CD4-positive, alpha-beta T cell treated with Interferon gamma for 1 hour (primary cell): ENCODE results near the gene ARPC1B.
"Not testable (repeated sequence)": the region's sequence is repeated elsewhere in the genome, so short reads cannot be mapped to it uniquely, and the experiment has no call there.

ENCODE experiments used
- DNase-seq: peaks from one replicate; pipeline ENCODE4 v3.0.0-alpha.2; 2020

Gene ARPC1B

DNA sequence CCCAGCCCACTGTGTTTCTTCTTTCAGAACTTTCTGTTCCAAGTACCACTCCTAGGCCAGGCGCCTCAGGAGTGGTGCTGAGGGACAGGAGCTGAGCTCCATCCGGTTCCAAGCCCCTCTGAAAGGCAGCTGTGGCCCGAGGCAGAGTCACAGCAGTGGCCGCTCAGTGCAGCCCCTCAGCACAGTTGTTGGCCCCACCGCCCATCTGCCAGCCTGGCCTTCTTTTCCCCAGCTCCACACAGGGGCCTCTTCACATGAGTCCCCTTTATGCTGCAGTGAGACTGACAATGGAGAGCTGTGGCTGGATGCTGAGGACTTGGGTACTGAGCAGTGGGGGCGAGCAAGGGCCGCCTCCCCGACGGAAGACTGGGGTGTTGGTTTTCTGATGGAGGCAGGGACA lies 43.7 kb downstream of the ARPC1B start:
- no peak for DNase-seq

DNA sequence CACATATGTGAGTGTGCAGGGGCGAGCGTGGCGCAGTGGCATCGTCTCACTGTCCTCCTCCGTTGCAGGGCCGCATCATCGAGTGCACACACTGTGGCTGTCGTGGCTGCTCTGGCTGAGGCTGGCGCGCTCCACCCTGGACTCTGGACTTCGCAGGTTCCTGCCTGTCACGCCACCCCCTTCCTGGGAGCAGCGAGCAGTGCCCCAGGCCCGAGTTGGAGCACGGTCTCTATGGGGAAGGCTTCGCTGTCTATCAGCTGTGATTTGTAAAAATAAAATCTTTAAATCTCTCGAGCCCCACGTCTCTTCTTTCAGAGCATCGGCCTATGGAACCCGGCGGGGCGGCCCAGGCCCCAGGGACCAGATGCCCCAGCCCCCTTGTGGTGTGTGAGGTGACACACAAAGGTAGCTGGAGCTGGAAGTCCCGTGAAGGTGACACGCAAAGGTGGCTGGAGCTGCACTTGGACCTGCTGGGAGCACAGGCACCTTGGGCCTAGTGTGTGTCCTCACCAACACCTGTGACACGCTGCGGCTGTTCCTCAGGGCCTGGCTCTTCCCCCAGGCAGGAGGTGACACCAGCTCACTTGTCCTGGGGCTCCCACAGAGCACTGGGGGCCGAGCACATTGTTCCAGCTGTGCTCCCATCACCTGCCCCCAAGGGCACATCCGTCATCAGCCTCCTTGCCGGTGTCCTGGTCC lies 44.9 kb downstream of the ARPC1B start:
- DNase-seq: no peak

DNA sequence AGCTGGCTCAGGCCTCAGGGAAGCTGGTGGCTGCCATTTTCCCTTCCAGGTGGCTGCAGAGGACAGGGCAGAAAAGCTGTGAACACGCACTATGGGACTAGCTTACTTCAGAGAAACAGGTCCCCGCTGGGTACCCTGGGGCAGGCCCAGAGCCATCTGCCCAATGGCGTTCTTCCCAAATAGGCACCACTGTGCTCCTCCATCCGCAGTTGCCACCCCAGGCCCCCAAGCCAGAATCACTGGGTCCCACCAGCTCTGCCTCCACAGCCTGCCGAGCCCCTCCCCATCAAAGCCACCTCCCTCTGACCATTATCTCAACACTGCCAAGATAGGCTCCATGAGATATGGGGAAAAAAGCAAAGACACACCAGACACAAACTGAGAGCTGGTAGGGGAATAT lies 45.7 kb downstream of the ARPC1B start:
- DNase-seq: no peak

DNA sequence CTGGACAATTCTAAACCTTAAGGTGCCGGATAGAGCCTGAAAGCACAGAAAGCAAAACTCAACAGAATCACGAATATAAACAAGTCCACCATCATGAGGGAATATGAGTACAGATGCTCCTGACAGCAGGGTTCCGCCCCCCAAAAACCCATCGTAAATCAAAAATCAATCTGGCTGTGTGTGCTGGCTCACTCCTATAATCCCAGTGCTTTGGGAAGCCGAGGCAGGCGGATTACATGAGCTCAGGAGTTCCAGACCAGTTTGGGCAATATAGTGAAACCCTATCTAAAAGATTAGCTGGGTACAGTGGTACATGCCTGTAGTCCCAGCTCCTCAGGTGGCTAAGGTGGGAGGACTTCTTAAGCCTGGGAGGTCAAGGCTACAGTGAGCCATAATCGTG lies 46.5 kb downstream of the ARPC1B start:
- DNase-seq: no peak

DNA sequence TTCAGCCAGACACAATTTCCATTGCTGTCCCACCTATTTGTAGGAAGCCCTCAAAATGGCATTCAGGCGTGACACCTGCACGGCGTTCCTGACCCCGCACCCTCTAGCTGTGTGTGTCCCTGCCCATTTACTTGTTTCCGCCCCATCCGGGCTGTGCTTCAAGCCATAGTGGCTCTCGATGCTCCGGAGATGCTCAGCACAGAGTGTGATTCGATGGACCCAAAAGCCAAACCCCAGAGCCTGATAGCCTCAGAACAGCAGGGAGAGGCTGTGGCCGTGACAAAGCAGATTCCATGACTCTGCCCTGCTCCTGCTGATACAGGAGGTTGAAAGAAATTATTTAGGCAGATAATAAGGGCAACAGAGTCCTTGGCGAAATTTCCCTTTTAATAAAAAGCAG lies 47.7 kb downstream of the ARPC1B start:
- DNase-seq: no peak

DNA sequence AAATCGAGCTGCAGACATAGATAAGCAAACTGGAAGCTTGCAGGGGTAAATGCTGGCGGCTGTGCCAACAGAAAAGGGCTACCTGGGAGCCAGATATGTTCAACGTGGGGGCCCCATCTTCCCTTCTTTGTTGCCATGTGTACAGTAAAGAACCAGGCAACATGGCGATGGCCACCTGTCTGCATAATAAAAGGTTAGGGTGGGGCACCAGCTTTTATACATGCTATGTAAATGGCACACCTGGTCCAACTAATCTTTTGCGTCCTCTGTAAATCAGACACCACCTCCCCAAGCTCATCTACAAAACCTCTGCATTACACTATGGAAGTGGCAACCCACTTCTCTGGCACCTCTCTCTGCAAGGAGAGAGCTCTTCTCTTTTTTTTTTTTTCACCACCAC lies 48.1 kb downstream of the ARPC1B start:
- no peak for DNase-seq

DNA sequence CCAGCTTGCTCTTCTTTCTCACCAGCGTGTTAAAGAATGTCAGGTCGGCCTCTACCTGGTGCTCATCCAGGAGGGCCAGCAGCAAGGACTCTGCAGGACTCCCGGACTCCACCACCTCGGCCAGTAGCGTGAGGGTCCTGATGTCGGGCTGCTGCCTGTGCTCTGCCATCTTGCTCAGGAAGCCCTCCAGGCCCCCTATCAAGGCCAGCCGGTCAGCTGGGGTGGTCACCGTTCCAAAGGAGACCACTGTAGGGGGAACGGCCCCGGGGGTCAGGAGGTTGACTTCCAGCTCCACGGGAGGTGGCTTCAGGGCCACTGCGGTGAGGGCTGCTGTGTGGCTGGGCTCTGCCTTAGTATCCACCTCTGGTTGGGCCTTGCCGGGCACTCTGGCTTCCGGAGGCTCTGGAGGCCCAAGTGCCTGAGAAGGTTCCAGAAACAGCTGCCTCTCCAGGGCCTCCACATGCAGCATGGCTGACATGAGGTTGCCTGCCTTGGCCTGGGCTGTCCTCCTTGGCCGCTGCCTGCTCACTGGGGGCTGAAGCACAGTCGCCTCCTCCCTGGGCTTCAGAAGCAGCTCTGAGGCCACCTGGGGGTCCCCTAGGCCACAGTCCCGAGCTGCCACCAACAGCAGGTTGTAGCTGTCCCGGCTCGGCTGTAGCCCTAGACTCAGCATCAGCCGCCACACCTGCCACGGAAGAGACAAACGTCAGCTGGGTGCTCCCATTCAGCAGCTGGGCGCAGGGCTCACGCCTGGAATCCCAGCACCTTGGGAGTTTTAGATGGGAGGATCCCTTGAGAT lies 50.6 kb downstream of the ARPC1B start:
- DNase-seq: no peak

DNA sequence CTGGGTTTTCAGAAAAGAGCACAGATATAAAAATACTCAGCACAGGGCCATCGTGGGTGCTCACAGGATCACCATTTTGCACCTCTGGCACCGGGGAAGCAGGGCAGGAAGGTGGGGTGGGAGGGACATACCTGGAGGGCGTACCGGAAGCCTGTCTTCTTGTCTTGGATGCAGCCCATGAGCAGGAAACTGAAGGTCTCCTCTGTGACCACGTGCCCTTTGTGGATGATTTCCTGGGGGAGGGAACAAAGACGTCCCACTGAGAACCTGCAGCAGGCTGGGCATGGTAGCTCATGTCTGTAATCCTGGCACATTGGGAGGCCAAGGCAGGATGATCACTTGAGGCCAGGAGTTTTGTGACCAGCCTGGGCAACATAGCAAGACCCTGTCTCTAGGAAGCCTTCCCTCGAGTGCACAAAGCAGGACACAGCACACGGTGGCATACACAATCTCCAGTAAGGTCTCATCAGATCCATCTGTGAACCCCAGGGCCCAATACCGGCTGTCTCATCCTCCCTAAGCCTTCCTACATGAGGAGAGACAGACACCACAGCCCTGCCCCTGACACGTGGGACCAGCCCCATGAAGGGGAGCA lies 54.5 kb downstream of the ARPC1B start:
- DNase-seq: no peak

DNA sequence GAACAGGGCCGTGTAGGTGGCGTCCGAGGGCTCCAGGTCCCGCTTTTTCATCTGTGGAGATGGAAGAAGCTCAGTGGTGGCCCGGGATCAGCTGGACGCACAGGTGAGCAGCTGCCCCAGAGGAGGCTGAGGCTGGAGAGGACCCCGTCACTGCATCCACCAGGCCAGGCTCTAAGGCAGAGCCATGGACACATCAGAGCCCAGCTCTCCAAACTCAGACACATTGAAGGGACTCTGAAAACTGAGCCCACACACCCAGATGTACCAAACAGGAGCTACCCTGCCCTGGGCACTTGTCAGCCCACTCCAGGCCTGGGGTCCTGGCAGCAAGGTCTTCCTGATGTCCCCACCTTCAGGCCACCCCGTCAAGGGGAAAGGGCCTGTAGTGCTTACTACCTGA lies 55.2 kb downstream of the ARPC1B start:
- DNase-seq: no peak

DNA sequence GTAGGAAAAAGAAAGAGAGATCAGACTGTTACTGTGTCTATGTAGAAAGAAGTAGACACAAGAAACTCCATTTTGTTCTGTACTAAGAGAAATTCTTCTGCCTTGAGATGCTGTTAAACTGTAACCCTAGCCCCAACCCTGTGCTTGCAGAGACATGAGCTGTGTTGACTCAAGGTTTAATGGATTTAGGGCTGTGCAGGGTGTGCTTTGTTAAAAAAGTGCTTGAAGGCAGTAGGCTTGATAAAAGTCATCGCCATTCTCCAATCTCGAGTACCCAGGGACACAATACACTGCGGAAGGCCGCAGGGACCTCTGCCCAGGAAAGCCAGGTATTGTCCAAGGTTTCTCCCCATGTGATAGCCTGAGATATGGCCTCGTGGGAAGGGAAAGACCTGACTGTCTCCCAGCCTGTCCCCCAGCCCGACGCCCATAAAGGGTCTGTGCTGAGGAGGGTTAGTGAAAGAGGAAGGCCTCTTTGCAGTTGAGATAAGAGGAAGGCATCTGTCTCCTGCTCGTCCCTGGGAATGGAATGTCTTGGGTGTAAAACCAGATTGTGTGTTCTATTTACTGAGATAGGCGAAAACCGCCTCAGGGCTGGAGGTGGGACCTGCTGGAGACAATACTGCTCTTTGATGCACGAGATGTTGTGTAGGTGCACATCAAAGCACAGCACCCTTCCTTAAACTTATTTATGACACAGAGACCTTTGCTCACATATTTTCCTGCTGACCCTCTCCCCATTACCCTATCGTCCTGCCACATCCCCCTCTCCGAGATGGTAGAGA lies 57.4 kb downstream of the ARPC1B start:
- DNase-seq: not testable (repeated sequence)

DNA sequence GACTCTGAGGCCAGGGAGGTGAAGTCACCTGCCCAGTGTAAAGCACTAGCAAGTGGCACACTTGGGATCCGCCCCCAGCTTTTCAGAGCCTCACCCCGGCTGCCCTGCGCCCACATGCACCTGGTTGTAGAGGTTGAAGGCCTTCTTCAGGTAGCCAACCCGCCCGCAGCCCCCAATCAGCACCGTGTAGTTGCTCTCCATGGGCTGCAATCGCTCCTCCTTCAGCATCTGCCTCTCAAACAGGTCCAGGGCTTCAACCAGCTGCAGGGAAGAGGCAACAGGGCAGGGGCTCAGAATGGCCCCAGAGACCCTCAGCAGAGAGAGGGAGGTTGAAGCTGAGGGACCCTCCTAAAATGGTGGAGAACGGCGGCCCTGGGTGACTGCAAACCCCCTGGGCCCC lies 58.6 kb downstream of the ARPC1B start:
- DNase-seq: no peak

DNA sequence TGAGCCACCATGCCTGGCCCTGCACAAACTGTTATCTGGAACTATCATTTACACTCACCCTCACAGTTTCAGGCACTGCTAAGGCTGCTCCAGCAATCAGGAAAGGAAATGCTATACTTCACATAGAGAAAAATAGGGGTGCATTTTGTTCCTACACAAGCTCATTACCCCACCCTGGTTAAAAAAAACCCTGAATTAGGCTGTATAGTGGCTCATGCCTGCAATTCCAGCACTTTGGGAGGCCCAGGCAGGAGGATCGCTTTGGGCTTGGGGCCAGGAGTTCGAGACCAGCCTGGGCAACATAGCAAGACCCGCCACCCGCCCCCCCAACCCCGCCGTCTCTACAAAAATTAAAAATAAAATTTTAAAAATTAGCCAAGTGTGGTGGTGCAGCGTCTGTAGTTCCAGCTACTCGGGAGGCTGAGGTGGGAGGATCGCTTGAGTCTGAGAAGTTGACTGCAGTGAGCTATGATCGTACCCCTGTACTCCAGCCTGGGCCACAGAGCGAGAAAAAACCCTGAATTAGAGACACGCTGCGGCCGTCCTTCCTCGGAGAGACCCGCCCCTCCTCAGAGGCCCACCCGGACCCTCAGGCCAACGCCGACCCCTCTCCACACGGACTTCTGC lies 63.5 kb downstream of the ARPC1B start:
- no peak for DNase-seq

DNA sequence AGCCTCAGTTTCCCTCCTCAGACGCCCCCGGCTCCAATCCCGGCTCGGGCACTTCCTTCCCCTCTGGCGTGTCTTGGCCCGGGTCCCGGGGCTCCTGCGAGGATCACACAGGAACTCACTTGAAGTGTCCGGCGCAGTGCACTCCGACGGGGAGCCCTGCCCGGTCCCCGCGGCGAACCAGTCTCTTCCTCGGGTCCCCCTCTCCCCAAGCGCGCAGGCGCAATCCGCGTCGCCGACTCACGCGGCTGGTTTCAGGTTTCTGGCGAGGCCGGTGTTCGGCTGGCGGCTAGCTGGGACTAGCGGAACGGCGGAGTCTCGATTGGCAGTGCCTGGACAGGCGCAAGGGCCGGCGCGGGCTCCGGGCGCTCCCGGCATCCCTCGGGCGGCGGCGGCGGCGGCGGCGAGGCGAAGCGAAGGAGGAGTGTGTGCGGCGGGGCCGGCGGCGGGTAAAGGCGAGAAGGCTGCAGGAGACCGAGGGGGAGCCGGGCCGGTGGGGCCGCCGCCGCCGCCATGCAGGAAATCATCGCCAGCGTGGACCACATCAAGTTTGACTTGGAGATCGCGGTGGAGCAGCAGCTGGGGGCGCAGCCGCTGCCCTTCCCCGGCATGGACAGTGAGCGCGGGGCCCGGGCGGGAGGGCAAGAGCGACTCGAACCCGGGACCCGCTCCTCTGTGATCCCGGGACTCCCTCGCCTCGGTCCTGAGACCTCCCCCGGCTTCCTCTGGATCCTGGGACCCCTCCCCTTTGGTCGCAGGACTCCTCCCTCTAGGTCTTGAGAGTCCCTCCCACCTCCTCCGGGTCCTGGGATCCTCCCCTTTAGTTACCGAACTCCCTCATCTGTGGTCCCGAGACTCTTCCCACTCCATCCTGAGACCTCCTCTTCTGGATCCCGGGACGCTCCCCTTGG lies 64.3 kb downstream of the ARPC1B start, which contains the start of the genes CPSF4 and PTCD1:
Gene CPSF4 (plus strand): TSS at position 371 of the 908 bp plus-strand sequence. CDS start 140 bp downstream, at position 511.
Gene PTCD1 (minus strand): TSS at position 226 of the 908 bp plus-strand sequence. CDS start 3,556 bp downstream, outside the sequence.
- peak; percentile 92 for DNase-seq

DNA sequence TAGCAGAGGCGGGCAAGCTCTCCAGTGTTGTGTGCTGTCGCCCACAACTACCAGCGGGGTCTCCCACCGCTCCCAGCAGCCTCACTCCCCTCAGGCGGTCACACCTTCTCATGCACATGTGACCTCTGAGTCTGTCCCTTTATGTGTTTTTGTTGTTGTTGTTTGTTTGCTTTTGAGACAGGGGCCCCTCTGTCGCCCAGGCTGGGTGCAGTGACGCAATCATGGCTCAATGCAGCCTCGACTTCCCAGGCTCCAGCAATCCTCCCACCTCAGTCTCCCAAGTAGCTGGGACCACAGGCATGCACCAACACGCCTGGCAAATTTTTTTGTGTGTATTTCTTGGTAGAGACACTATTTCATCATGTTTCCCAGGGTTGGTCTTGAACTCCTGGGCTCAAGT lies 65.7 kb downstream of the ARPC1B start:
- no peak for DNase-seq
